Esophagus squamous epithelium (tissue), 5 donors: ENCODE results near the gene CCDC85C. TPM values are rescaled to one million over a fixed set of nuclear protein-coding genes. Genes with fewer than 3 reads are reported as not detected.

Experiments
- DNase-seq: peaks from one replicate; lab custom pipeline; 2025; lab: John Stamatoyannopoulos, UW
- H3K27ac ChIP-seq, 4 donors: fragments of 200-600 bp; sonication (generic); one replicate each; pipeline ENCODE4 v1.5.1; 2016 to 2019; ENCODE audit warnings: mild to moderate bottlenecking in 1 of 4
- H3K27me3 ChIP-seq, 4 donors: fragments of 200-600 bp; sonication (generic); 1 replicate in 3 of 4; 2 replicates in 1 of 4; pipeline versions ENCODE4 v1.5.1 to v1.6.0; 2017 to 2021; ENCODE audit warnings: antibody characterized with exemption in 1 of 4
- H3K36me3 ChIP-seq, 3 donors: fragments of 200-600 bp; sonication (generic); one replicate each; pipeline ENCODE4 v1.5.1; 2016 to 2019
- H3K4me1 ChIP-seq, 3 donors: fragments of 200-600 bp; sonication (generic); one replicate each; pipeline ENCODE4 v1.5.1; 2017 to 2019
- H3K4me3 ChIP-seq, 4 donors: fragments of 200-600 bp; sonication (generic); 1 replicate in 3 of 4; 2 replicates in 1 of 4; pipeline ENCODE4 v1.5.1; 2016 to 2019; ENCODE audit warnings: mild to moderate bottlenecking in 2 of 4, moderate library complexity in 1 of 4
- H3K9me3 ChIP-seq, 3 donors: fragments of 200-600 bp; sonication (generic); one replicate each; pipeline ENCODE4 v1.5.1; 2016 to 2019
- CTCF ChIP-seq, 6 experiments: fragments of 450-650 bp in 4 of 6; fragments of 200-600 bp in 2 of 6; sonication (generic) in 2 of 6; IDR thresholded peaks; one replicate each; pipeline ENCODE4 v1.5.1; 2016 to 2019; ENCODE audit warnings: antibody characterized with exemption in 6 of 6, mild to moderate bottlenecking in 4 of 6, moderate library complexity in 4 of 6
- POLR2A ChIP-seq, 4 donors: fragments of 450-650 bp; IDR thresholded peaks; one replicate each; pipeline ENCODE4 v1.6.1; 2017; ENCODE audit warnings: antibody characterized with exemption in 4 of 4, mild to moderate bottlenecking in 4 of 4, moderate library complexity in 3 of 4
- WGBS, 2 donors: methylation state at CpG; one replicate each; pipeline ENCODE4 v1.1.5; 2018; 5-methylcytosine and 5-hydroxymethylcytosine counted together
- intact Hi-C: fragments of 100-400 bp; cut with DNase I; formaldehyde crosslinking; loops from one replicate; pipeline ENCODE4 v1.15.0; 2022
- total RNA-seq, 4 donors: library from RNA; depleted of rRNA; stranded (reverse); fragments of >200 nt; gene quantifications; one replicate each; pipeline ENCODE4 v1.1.0, GENCODE V29; 2016
- donor health status: DM: yes; HTN: yes; CAD: no.

Gene CCDC85C
- total RNA-seq, 4 donors from 2014 or later: 23.4 to 52.0 (median 27.1) TPM

GRCh38 chr14:99592394-99592793 lies 11.6 kb downstream of the CCDC85C start:
- no peak for DNase-seq
- H3K4me3 ChIP-seq: no peak overlapping the region
- 75 to 76% methylated on average over 2 of the region's 2 CpGs for WGBS, 2 donors
- H3K9me3 ChIP-seq: no peaks in the 10 kb centered on the region
- no peaks in the 10 kb centered on the region for H3K36me3 ChIP-seq
- TF ChIP-seq POLR2A (IDR thresholded peaks at IDR 0.05) (no peak), CTCF (IDR thresholded peaks at IDR 0.05) (no peak)
- peaks cover 8 to 99% (median 70%) of the 10 kb centered on the region in 3 donors for H3K4me1 ChIP-seq
- no peaks in the 10 kb centered on the region for H3K27me3 ChIP-seq
- intact Hi-C loops: no loop called here
- H3K27ac ChIP-seq: peak overlapping the region in 2 of 4 donors; percentile 30 to 44

- WGBS, 2 donors: 45 to 74% methylated on average over 9 to 15 of the region's 28 CpGs
- H3K36me3 ChIP-seq: no peaks in the 10 kb centered on the region
- H3K27ac ChIP-seq: peak overlapping the region in 3 of 4 donors; percentile 4 to 62 (median 11)
- no peaks in the 10 kb centered on the region for H3K27me3 ChIP-seq
- H3K4me1 ChIP-seq: peaks cover 12 to 99% (median 63%) of the 10 kb centered on the region in 3 donors
- DNase-seq: no peak
- H3K9me3 ChIP-seq: no peaks in the 10 kb centered on the region
- H3K4me3 ChIP-seq: peak overlapping the region in 1 of 4 donors; percentile 16
- intact Hi-C loops: no loop called here
- no peak for TF ChIP-seq POLR2A (IDR thresholded peaks at IDR 0.05)
- no peak for TF ChIP-seq CTCF (IDR thresholded peaks at IDR 0.05)
Observed at GRCh38 chr14:99590746-99591555, 13.1 kb downstream of the CCDC85C start.

- peak overlapping the region in 3 of 4 donors; percentile 12 to 69 (median 62) for H3K27ac ChIP-seq
- H3K36me3 ChIP-seq: no peaks in the 10 kb centered on the region
- H3K9me3 ChIP-seq: no peaks in the 10 kb centered on the region
- intact Hi-C loops: no loop called here
- H3K27me3 ChIP-seq: no peaks in the 10 kb centered on the region
- H3K4me3 ChIP-seq: no peak overlapping the region
- DNase-seq: no peak
- WGBS, 2 donors: 69 to 81% methylated on average over 5 to 10 of the region's 17 CpGs
- H3K4me1 ChIP-seq: peaks cover 12 to 90% (median 53%) of the 10 kb centered on the region in 3 donors
- TF ChIP-seq POLR2A (IDR thresholded peaks at IDR 0.05): no peak
Observed at GRCh38 chr14:99589651-99590530, 14.1 kb downstream of the CCDC85C start.

GRCh38 chr14:99589031-99589441 lies 15.0 kb downstream of the CCDC85C start:
- Histone ChIP-seq H3K27ac (peak overlapping the region in 3 of 4 donors; percentile 12 to 69 (median 62)), H3K4me3 (no peak overlapping the region), H3K36me3 (no peaks in the 10 kb centered on the region), H3K4me1 (peaks cover 12 to 81% (median 46%) of the 10 kb centered on the region in 3 donors), H3K9me3 (no peaks in the 10 kb centered on the region), H3K27me3 (no peaks in the 10 kb centered on the region)
- DNase-seq: no peak
- 50 to 58% methylated on average over 14 to 15 of the region's 18 CpGs for WGBS, 2 donors
- TF ChIP-seq POLR2A (IDR thresholded peaks at IDR 0.05) (no peak), CTCF (IDR thresholded peaks at IDR 0.05) (no peak)
- intact Hi-C loops: no loop called here

GRCh38 chr14:99587460-99588278 lies 16.3 kb downstream of the CCDC85C start:
- DNase-seq: no peak
- intact Hi-C loops: no loop called here
- Histone ChIP-seq H3K36me3 (no peaks in the 10 kb centered on the region), H3K4me3 (no peak overlapping the region), H3K9me3 (no peaks in the 10 kb centered on the region), H3K4me1 (peaks cover 12 to 68% (median 41%) of the 10 kb centered on the region in 3 donors), H3K27ac (peak overlapping the region in 2 of 4 donors; percentile 62 to 69), H3K27me3 (no peaks in the 10 kb centered on the region)
- WGBS, 2 donors: 90 to 92% methylated on average over 2 to 6 of the region's 18 CpGs
- no peak for TF ChIP-seq CTCF (IDR thresholded peaks at IDR 0.05)
- TF ChIP-seq POLR2A (IDR thresholded peaks at IDR 0.05): no peak
